Right lobe of liver (tissue), 4 donors: ENCODE data around the gene TNP1.

Source experiments
- POLR2A ChIP-seq: fragments of 450-650 bp; IDR thresholded peaks from one replicate; pipeline ENCODE4 v1.6.1; 2017; ENCODE audit warnings: antibody characterized with exemption, mild to moderate bottlenecking
- TF ChIP-seq, protein P1 (sequence below), 4 donors: fragments of 200-600 bp in 3 of 4; fragments of 450-650 bp in 1 of 4; IDR thresholded peaks; one replicate each; pipeline versions ENCODE4 v1.5.1 to v1.8.0; 2016 to 2022; ENCODE audit warnings: antibody characterized with exemption in 4 of 4, mild to moderate bottlenecking in 2 of 4
- donor health status: DM: no; HTN: no; CAD: no.
- donor health status: DM: no; HTN: no; CAD: no.
- donor health status: DM: no; HTN: yes; CAD: no.

DNA sequence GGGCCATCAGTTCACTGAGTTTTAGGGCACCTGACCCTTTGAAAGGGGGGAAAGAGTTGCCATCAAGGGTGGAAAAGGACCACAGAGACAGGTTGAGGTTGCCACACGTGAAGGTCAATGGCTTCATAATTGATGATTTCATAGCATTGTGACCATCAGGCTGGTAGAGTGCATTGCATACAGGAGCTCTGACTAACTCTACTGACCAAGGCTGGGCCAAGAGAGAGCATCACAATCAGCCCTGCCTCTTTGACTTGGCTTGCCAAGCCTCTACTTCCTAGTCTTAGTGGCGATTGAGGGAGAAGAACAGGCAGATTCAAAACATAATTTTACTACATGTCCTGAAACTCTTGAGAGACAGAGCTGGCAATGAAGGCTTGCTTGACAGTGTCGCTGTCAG lies 5.8 kb upstream of the TNP1 start:
- TF ChIP-seq POLR2A, result no peak
- TF ChIP-seq, protein P1, sequence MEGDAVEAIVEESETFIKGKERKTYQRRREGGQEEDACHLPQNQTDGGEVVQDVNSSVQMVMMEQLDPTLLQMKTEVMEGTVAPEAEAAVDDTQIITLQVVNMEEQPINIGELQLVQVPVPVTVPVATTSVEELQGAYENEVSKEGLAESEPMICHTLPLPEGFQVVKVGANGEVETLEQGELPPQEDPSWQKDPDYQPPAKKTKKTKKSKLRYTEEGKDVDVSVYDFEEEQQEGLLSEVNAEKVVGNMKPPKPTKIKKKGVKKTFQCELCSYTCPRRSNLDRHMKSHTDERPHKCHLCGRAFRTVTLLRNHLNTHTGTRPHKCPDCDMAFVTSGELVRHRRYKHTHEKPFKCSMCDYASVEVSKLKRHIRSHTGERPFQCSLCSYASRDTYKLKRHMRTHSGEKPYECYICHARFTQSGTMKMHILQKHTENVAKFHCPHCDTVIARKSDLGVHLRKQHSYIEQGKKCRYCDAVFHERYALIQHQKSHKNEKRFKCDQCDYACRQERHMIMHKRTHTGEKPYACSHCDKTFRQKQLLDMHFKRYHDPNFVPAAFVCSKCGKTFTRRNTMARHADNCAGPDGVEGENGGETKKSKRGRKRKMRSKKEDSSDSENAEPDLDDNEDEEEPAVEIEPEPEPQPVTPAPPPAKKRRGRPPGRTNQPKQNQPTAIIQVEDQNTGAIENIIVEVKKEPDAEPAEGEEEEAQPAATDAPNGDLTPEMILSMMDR (IDR thresholded peaks at IDR 0.05), result no peak
